HG02970 (cell line): ENCODE results near the gene SCN5A.

Source experiments
- ATAC-seq: cut with Tn5 transposase; IDR thresholded peaks from one replicate; pipeline ENCODE4 v1.9.1; 2021; ENCODE audit warnings: mild to moderate bottlenecking, moderate library complexity, moderate number of reproducible peaks; ENCODE audit not compliant: unreplicated experiment, low FRiP score

The SCN5A gene

GRCh38 chr3:38563886-38564270 is 85.6 kb downstream of the SCN5A start:
- no peak for ATAC-seq

GRCh38 chr3:38563070-38563885 is 86.2 kb downstream of the SCN5A start:
- ATAC-seq, result no peak

- no peak for ATAC-seq
Measured at GRCh38 chr3:38562467-38562925, 87.0 kb downstream of the SCN5A start.

- ATAC-seq, result no peak
Measured at GRCh38 chr3:38561746-38562466, 87.6 kb downstream of the SCN5A start.

GRCh38 chr3:38560996-38561717 is 88.3 kb downstream of the SCN5A start:
- ATAC-seq, result no peak

- no peak for ATAC-seq
Measured at GRCh38 chr3:38560284-38560683, 89.2 kb downstream of the SCN5A start.

- no peak for ATAC-seq
Measured at GRCh38 chr3:38558864-38559263, 90.6 kb downstream of the SCN5A start.

GRCh38 chr3:38556640-38557358 is 92.7 kb downstream of the SCN5A start:
- ATAC-seq, result no peak

- no peak for ATAC-seq
Measured at GRCh38 chr3:38555926-38556325, 93.6 kb downstream of the SCN5A start.

GRCh38 chr3:38555149-38555840 is 94.2 kb downstream of the SCN5A start:
- ATAC-seq, result no peak

GRCh38 chr3:38554127-38554827 is 95.2 kb downstream of the SCN5A start:
- ATAC-seq, result no peak

- ATAC-seq, result no peak
Measured at GRCh38 chr3:38553071-38553470, 96.4 kb downstream of the SCN5A start.

- ATAC-seq, result no peak
Measured at GRCh38 chr3:38552364-38552763, 97.1 kb downstream of the SCN5A start.

- no peak for ATAC-seq
Measured at GRCh38 chr3:38551026-38551832, 98.3 kb downstream of the SCN5A start.

GRCh38 chr3:38549957-38550840 is 99.3 kb downstream of the SCN5A start:
- ATAC-seq, result no peak

- no peak for ATAC-seq
Measured at GRCh38 chr3:38549486-38549885, 100.0 kb downstream of the SCN5A start.

GRCh38 chr3:38549082-38549481 is 100.4 kb downstream of the SCN5A start:
- no peak for ATAC-seq
